Activated CD8-positive, alpha-beta memory T cell treated with anti-CD3 and anti-CD28 coated beads, Interleukin-2, amount 50 U/mL, for 48 hours (primary cell): ENCODE measurements around the gene PLB1.
"Not testable (repeated sequence)": the region's sequence is repeated elsewhere in the genome, so short reads cannot be mapped to it uniquely, and the experiment has no call there.

Experiments
- DNase-seq: peaks from one replicate; pipeline ENCODE4 v3.0.0-alpha.2; 2020

The PLB1 gene

GRCh38 chr2:28653892-28654662, 158.2 kb downstream of the PLB1 start:
- DNase-seq, result no peak

DNA sequence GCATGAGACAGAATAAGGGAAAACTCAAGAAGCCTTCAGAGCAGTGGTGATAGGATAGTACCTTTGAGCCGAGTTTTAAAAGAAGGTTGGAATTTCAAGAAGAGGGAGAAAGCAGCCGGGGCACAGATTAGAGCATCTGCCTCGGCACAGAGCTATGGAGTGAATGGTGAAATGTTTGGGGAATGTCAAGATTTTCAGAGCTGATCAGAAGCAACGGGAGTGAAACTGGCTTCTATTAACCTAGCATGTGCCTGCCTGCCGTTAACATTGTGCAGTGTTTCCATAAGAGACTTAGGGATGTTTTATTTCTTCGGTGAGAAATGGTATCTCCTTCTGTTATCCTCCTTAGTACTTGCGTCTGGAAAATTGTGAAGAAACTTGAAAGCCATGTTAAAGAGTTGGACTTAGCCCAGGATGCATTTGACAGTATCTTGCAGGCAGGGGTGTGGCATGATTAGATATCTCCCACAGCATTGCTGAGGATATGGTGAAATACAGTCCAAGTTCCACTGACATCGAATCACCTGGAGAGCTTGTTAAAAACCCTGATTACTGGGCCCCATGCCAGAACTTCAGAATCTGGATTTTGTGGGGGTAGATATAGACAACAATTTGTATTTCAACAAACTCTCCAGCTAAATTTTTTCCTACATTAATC, 158.9 kb downstream of the PLB1 start:
- no peak for DNase-seq

GRCh38 chr2:28656937-28657615, 161.2 kb downstream of the PLB1 start:
- DNase-seq, result no peak

DNA sequence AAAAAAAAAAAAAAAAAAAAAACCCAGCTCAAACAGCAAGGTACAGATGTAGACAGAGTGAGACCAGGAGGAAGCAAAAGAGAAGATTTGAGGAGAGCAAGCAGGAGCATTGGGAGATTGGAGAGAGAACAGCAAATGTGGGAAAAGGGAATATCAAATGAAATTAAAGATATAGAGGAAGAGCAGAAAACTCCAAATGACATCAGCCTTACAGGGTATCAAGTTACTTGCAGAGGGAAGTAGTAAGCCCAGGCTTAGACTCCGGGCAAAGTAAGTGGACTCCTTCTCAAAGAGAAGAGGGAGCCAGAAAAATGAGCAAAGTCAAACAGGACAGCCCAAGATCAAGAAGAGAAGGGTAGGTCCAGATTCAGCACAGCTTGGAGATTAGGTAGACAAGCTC, 162.5 kb downstream of the PLB1 start:
- DNase-seq, result no peak

DNA sequence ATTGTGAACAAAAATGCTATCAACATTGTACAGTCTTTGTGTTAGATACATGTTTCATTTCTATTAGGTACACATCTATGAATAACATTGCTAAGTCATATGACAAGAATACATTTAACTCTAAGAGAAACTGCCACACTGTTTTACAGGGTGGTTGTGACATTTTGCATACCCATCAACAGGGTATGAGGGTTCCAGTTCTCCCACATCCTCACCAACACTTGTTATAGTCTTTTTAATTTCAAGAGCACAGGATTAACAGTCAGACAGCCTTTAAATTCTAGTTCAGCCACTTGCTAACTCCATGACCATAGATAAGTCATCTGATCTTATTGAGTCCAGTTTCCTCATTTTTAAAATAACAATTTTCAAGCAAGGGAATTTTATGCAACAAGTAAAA, 163.3 kb downstream of the PLB1 start:
- DNase-seq, result no peak

DNA sequence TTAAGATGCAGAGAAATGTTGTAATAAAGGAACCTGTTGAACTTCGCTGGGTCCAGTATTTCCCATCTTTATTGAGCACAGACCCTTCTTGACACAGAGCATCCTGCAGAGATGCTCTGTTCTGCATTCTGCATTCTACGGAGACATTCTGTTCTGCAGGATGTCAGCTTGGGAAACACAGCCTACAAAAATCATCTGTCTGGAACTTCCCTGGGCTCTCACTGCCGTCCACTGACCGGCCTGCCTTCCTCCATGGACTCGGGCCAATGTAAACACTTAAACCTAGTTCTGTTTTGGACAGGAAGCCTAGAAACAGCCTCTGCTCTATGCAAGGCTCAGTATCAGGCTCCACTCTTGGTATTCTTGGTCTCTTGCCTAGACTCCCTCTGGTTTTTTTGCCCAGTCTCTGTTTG, 165.7 kb downstream of the PLB1 start:
- no peak for DNase-seq

GRCh38 chr2:28662044-28662443, 166.2 kb downstream of the PLB1 start:
- DNase-seq, result no peak

- no peak for DNase-seq
Observed at GRCh38 chr2:28662468-28663181, 166.8 kb downstream of the PLB1 start.

GRCh38 chr2:28663359-28663758, 167.5 kb downstream of the PLB1 start:
- no peak for DNase-seq

GRCh38 chr2:28664120-28664842, 168.4 kb downstream of the PLB1 start:
- no peak for DNase-seq

DNA sequence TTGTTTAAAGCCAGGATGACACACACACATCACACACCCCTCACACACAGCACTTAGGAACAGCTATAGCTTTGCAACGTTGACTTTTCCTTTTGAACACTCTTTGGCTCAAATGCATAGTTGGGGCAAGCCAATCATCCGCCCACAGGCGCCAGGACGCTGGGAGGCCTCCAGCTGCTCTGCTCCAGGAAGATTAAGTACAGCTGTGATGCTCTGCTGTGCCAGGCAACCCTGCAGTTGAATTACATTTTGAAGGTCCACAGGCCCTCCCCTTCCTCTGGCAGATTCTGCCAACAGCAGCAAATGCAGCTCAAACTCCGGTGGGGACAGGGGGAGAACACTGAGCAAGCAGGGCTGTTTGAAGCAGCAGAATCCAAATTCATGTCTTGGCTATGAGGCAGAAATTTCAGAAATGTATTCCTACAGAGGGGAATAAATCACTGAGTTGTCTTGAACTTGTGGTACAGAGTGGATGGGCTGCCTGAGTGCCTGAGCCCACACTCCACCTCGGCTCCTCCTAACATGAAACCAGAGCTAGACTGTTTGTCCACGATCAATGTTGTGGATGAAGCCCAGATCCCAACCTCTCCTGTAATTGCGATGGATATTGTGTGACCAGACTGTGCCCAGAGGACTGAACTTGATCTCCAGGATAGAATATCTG, 169.3 kb downstream of the PLB1 start:
- no peak for DNase-seq

DNA sequence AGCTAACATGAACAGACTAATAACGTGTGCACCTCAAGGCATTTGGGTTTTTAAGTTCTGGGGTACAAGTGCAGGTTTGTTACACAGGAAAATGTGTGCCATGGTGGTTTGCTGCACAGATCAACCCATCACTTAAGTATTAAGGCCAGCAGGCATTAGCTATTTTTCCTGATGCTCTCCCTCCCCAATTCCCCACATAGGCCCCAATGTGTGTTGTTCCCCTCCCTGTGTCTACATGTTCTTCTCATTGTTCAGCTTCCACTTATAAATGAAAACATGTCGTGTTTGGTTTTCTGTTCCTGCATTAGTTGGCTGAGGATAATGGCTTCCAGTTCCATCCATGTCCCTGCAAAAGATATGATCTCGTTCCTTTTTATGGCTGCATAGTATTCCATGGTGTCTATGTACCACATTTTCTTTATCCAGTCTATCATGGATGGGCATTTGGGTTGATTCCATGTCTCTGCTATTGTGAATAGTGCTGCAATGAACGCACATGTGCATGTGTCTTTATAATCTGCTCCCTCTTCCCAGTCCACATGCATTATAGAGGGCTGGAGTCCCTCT, 170.0 kb downstream of the PLB1 start:
- not testable (repeated sequence) for DNase-seq

DNA sequence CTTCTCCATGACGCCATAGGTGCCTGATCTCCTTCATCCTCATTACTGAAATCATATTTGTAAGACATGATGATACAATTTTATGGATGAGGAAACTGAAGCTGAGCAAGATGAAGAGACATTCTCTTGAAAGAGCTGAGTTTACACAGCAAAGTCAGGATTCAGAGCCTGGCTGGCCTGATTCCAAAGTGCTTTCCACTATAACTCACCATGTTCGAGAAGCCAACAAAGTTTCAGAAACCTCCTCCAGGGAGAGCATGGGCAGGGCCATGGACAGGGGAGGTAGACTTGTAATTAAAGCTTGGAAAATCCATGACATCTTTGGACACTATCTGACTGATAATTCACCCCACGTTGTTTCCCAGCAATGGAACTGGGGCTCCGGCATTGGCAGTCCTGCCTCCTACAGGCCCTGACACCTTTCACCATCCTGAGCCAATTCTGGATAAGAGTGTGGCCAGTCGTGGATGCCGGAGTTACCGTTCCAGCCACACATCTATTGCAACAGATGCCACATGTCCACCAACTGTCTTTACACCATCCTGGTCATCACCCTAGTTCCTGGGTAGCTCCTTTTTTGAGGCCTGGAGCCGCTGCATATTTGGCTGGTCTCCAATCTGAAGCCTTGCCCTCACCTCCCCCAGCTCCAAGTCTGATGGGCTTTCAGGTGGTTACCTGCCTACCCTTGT, 170.8 kb downstream of the PLB1 start:
- no peak for DNase-seq

DNA sequence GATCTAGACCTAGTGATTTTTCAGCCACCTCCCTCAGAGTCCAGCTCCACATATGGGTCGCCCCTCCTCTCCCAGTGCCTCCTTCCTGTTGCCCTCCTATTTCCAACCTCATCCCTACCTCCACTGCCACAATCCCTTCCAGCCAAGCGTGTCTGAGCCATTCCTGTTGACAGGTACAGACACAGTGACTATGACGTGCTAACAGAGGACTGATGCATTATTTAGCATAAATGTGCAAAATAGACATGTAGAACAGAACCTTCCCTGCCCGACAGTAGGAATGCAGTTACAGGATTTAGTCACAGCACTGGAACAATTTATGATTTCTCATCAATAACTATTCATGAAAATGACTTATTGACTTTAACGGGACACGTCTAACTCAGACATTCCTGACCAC, 171.4 kb downstream of the PLB1 start:
- no peak for DNase-seq

DNA sequence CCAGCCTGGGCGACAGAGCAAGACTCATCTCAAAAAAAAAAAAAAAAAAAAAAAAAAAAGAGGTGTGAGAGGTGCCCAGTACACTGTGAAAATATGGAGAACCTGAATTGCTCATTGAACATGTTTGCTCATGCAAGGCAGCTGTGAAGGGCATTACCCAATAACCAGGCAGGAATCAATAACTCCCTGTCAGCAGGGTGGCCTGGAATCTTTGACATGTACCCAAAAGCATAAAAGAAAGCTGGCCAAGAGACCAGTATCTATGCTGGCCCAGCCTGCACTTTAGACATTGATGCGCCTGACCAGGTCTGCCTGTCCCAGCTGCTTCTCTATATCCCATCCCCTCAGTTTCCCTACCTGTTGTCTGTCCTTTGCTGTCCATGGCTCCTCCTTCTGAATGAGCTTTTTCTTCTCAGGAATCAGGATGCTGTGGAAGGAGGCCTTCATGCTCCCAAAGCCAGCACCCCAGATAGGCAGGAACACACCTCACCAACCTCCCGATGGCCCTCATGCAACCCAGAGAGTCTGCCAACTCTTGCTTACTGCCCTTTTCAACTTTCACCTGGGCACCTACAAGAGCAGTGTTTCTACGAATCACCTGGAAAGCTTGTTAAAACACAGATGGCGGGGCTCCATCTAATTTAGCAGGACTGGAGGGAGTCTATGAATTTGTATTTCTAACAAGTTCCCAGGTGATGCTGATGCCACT, 172.4 kb downstream of the PLB1 start:
- no peak for DNase-seq

DNA sequence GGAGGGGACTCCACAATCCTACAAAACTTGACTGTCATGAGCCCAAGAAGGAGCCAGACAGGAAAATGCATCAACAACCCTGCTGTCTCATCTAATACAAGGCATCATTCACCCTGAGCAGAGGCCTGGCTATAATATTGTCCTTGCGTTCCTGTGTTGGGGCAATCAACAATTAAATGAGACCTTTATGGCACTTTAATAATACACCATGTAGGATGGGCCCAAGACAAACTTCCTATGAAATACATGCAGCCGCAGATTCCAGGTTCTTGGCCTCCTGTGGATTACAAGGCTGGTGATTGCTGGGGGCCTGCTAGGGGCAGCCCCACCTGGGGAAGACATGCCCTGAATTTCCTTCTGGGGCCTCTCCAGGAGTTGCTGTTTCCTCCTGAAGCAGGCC, 173.0 kb downstream of the PLB1 start:
- DNase-seq, result no peak

DNA sequence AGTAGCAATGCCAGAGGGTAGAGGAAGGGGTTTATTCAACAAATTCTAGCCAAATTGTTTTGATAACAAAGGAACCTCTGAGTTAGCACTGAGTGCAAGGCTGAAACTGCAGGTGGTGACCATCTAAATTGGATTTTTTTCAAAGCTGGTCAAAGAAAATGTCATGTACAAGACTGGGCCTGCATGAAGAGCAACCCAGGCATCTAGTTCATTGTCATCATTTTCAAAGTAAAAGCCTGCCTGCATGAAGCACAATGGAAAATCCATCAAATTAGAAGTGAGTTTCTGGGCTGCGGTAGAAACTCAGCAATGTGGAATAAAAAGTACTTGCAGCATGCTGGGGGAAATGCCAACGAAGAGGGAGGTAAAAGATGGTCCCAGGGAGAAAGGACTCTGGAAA, 175.0 kb downstream of the PLB1 start:
- DNase-seq, result no peak

- no peak for DNase-seq
Observed at GRCh38 chr2:28673338-28673737, 177.5 kb downstream of the PLB1 start.

GRCh38 chr2:28674062-28674712, 178.3 kb downstream of the PLB1 start:
- no peak for DNase-seq

GRCh38 chr2:28674713-28675068, 178.8 kb downstream of the PLB1 start:
- DNase-seq, result no peak
